ENCODE results near the gene CABP7.

The CABP7 gene

DNA sequence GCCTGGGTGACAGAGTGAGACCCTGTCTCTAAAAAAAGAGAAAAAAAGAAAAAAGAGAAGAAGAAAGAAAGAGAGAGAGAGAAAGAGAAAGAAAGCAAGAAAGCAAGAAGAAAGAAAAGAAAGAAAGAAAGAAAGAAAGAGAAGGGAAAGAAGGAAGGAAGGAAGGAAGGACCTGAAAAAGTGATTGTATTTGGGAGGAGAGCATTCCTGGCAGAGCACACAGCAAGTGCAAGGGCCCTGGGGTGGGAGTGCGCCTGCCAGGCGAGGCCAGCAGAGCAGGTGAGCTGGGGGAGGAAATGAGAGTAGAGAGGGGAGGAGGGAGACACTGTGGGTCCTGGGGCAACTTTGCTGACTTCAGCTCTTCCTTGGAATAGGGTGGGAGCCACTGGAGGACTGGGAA lies 7.7 kb upstream of the CABP7 start:
- DNase-seq (ENCODE audit: low read depth), result no peak
- in situ Hi-C loops (cut with HindIII; ENCODE audit: low sequenced_read_pairs), result no loop called here
- no peak overlapping the region for H3K4me3 ChIP-seq (ENCODE audit: low read depth, low read length)
- TF ChIP-seq, protein P1, sequence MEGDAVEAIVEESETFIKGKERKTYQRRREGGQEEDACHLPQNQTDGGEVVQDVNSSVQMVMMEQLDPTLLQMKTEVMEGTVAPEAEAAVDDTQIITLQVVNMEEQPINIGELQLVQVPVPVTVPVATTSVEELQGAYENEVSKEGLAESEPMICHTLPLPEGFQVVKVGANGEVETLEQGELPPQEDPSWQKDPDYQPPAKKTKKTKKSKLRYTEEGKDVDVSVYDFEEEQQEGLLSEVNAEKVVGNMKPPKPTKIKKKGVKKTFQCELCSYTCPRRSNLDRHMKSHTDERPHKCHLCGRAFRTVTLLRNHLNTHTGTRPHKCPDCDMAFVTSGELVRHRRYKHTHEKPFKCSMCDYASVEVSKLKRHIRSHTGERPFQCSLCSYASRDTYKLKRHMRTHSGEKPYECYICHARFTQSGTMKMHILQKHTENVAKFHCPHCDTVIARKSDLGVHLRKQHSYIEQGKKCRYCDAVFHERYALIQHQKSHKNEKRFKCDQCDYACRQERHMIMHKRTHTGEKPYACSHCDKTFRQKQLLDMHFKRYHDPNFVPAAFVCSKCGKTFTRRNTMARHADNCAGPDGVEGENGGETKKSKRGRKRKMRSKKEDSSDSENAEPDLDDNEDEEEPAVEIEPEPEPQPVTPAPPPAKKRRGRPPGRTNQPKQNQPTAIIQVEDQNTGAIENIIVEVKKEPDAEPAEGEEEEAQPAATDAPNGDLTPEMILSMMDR (IDR thresholded peaks at IDR 0.05; ENCODE audit: low read depth, low read length, missing control alignments), result no peak

DNA sequence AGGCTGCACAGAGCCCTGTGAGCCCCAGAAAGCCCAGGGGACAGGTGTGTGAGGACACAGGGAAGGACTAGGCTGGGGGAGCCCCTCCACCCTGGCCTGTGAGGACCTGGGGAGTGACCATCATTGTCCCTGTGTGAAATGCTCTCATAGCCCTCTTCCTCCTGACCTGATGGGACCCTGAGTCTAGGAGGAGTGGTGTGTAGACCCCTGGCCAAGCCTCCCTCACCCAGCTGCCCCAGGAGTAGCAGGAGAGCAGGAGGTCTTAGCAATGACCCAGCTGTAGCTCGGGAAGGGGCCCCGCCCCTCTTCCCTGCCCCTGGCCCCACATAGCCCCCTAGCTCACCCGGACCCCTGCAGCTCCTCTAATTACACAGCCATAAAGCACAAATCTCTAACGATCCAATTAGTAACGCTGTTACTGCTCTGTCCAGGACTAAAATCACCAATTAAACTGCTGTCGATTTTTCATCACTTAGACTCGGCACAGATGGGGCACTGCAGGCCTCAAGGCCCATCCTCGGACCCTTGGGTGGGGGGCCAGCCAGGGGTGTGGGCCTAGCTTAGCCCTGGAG lies 6.6 kb upstream of the CABP7 start:
- TF ChIP-seq, protein P1 (IDR thresholded peaks at IDR 0.05; ENCODE audit: low read depth, low read length, missing control alignments), result no peak
- H3K4me3 ChIP-seq (ENCODE audit: low read depth, low read length), result no peak overlapping the region
- in situ Hi-C loops (cut with HindIII; ENCODE audit: low sequenced_read_pairs), result no loop called here
- DNase-seq (ENCODE audit: low read depth), result no peak

DNA sequence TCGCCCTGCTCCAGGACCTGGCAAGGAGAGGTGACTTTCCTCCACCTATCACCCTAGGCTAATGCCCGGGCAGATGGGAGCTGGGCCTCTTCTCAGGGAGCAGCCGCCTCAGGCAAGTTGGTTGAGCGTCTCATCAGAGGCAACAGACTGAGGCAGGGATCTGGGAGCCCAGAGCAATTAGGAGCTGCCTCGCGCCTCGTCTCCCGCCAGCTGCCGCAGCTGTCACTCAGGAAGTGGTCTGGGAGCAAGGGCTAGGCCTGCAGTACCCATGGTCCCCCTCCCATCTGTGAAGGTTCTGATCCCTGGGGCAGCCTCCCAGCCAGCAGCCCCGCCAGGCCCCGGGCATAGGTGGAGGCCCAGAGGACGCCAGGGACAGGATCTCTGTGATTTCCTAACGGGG lies 4.6 kb upstream of the CABP7 start:
- TF ChIP-seq, protein P1 (IDR thresholded peaks at IDR 0.05; ENCODE audit: low read depth, low read length, missing control alignments), result no peak
- in situ Hi-C loops (cut with HindIII; ENCODE audit: low sequenced_read_pairs), result no loop called here
- H3K4me3 ChIP-seq (ENCODE audit: low read depth, low read length), result no peak overlapping the region
- no peak for DNase-seq (ENCODE audit: low read depth)

DNA sequence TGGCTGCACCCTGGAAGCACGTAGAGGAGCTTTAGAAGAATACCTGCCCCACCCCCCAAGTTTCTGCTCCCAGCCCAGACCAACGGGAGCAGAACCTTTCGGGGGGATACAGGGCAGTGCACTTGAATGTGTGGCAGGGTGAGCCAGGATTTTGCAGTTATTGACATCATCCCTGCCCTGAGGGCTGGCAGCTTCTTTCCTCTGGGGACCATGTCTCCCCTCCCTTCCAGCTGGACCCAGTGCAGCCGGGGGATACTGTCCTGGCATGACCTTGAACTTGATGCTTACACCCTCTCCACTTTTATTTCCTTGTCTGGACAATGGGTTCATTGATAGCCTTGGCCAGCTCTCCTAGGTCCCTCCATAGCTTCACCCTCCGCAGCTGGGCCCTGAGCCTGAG lies 4.1 kb upstream of the CABP7 start:
- in situ Hi-C loops (cut with HindIII; ENCODE audit: low sequenced_read_pairs), result no loop called here
- no peak overlapping the region for H3K4me3 ChIP-seq (ENCODE audit: low read depth, low read length)
- TF ChIP-seq, protein P1 (IDR thresholded peaks at IDR 0.05; ENCODE audit: low read depth, low read length, missing control alignments), result no peak
- DNase-seq (ENCODE audit: low read depth), result no peak

DNA sequence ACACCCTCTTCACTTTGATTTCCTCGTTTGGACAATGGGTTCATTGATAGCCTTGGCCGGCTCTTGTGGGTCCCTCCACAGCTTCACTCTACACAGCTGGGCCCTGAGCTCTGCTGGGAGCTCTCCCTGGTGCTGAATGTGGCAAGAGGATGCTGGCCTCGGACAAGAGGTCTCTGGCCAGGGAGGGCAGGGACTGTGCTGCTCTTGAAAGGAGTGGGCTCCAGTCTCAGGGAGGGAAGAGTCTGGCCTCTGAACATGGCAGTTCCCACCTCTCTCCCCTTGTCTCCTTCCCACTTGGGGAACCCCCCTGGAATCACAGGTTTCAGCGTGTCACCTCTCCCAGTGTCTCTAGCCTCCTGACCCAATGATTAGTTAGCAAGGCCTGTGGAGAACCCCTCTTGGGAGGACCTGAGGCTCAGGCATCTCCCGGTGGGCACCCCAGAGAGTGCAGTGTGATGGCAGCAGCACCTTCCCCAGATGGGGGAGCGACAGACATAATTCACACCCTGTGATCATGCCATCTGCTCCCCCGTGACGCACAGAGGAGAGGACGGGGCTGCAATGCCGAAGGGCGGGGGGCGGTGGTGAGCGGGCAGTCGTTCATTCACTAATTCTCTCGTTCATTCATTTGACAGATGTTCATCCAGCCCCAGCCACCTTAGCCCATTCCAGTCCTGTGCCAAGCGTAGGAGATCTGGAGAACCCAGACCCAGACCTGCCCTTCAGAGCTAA lies 2.8 kb upstream of the CABP7 start:
- TF ChIP-seq, protein P1 (IDR thresholded peaks at IDR 0.05; ENCODE audit: low read depth, low read length, missing control alignments), result no peak
- H3K4me3 ChIP-seq (ENCODE audit: low read depth, low read length), result no peak overlapping the region
- peak; percentile 74 for DNase-seq (ENCODE audit: low read depth)
- in situ Hi-C loops (cut with HindIII; ENCODE audit: low sequenced_read_pairs), result no loop called here

DNA sequence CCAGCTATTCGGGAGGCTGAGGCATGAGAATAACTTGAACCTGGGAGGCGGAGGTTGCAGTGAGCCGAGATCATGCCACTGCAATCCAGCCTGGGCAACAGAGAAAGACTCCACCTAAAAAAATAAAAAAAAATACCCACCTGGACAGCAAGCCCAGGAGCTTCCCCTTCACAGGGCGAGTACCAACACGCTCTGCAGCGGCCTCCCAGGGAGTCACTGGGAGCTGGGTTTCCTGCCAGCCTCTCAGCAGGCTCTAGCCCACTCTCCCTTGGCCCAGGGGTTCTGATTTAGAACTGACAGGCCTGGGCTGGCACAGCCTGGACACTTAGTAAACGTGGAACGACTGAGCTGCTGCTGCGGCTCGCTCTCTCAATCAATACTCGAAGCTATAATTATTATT lies 2.0 kb upstream of the CABP7 start:
- in situ Hi-C loops (cut with HindIII; ENCODE audit: low sequenced_read_pairs), result no loop called here
- TF ChIP-seq, protein P1 (IDR thresholded peaks at IDR 0.05; ENCODE audit: low read depth, low read length, missing control alignments), result no peak

More for the DNA sequence above, 2.0 kb upstream of the CABP7 start:
- no peak for DNase-seq (ENCODE audit: low read depth)
- H3K4me3 ChIP-seq (ENCODE audit: low read depth, low read length), result no peak overlapping the region
